Upper lobe of left lung (tissue), 4 donors: ENCODE data around the gene PRSS3.

ENCODE experiments used
- CTCF ChIP-seq, 6 experiments: fragments of 450-650 bp in 4 of 6; fragments of 200-600 bp in 2 of 6; sonication (generic) in 2 of 6; IDR thresholded peaks; one replicate each; pipeline ENCODE4 v1.5.1; 2016 to 2019; ENCODE audit warnings: antibody characterized with exemption in 6 of 6
- EP300 ChIP-seq, 4 donors: sonication (generic); formaldehyde crosslinking; IDR thresholded peaks; one replicate each; pipeline ENCODE4 v1.5.1; 2017; ENCODE audit warnings: antibody characterized with exemption in 4 of 4, control low read depth in 2 of 4
- POLR2A ChIP-seq, 4 donors: fragments of 450-650 bp; IDR thresholded peaks; one replicate each; pipeline ENCODE4 v1.5.1; 2016 to 2017; ENCODE audit warnings: antibody characterized with exemption in 4 of 4, mild to moderate bottlenecking in 2 of 4
- POLR2AphosphoS5 ChIP-seq, 2 donors: sonication (generic); formaldehyde crosslinking; IDR thresholded peaks; one replicate each; pipeline ENCODE4 v1.5.1; 2017; ENCODE audit warnings: antibody characterized with exemption in 2 of 2

- TF ChIP-seq CTCF (IDR thresholded peaks at IDR 0.05), result no peak
- TF ChIP-seq POLR2A (IDR thresholded peaks at IDR 0.05), result no peak
- TF ChIP-seq EP300 (IDR thresholded peaks at IDR 0.05), result no peak
- TF ChIP-seq POLR2AphosphoS5 (IDR thresholded peaks at IDR 0.05), result no peak
Measured at GRCh38 chr9:33823801-33824200, 28.4 kb downstream of the PRSS3 start.
